HEK293T (cell line): ENCODE data around the gene IL31.
A peak's percentile ranks its signal among the peaks of the same experiment; 100 is the strongest.
"Not testable (repeated sequence)": the region's sequence is repeated elsewhere in the genome, so short reads cannot be mapped to it uniquely, and the experiment has no call there.

Experiments used
- CTCF ChIA-PET: fragments of 350-600 bp; formaldehyde crosslinking; extraction: SDS; loops from one replicate; lab custom pipeline; 2021; ENCODE audit warnings: antibody characterized with exemption, inconsistent platforms; lab: Yijun Ruan, JAX
- POLR2A ChIA-PET: fragments of 350-600 bp; formaldehyde crosslinking; extraction: SDS; loops from one replicate; lab custom pipeline; 2020; ENCODE audit warnings: antibody characterized with exemption, inconsistent platforms; lab: Yijun Ruan, JAX
- DNase-seq: peaks from one replicate; pipeline ENCODE4 v3.0.0; 2012; ENCODE audit warnings: mixed read lengths; ENCODE audit errors: extremely low spot score
- ARNT ChIP-seq: fragments of 450-650 bp; IDR thresholded peaks from 2 replicates; pipeline ENCODE4 v1.6.1; 2017; ENCODE audit warnings: mild to moderate bottlenecking
- BHLHE40 ChIP-seq: fragments of 450-650 bp; IDR thresholded peaks from 2 replicates; pipeline ENCODE4 v1.6.1; 2016; ENCODE audit warnings: mild to moderate bottlenecking, moderate library complexity, borderline replicate concordance
- CTBP1 ChIP-seq: fragments of 450-650 bp; IDR thresholded peaks from 2 replicates; pipeline ENCODE4 v1.6.1; 2016; ENCODE audit warnings: borderline replicate concordance
- ELF4 ChIP-seq: fragments of 450-650 bp; IDR thresholded peaks from 2 replicates; pipeline ENCODE4 v1.6.1; 2017; ENCODE audit warnings: antibody characterized with exemption
- FOXA1 ChIP-seq: fragments of 450-650 bp; IDR thresholded peaks from 2 replicates; pipeline ENCODE4 v1.6.1; 2016; ENCODE audit warnings: mild to moderate bottlenecking
- FOXK2 ChIP-seq: fragments of 450-650 bp; IDR thresholded peaks from 2 replicates; pipeline ENCODE4 v1.6.1; 2016; ENCODE audit warnings: mild to moderate bottlenecking
- FOXM1 ChIP-seq: fragments of 450-650 bp; IDR thresholded peaks from 2 replicates; pipeline ENCODE4 v1.6.1; 2017; ENCODE audit warnings: mild to moderate bottlenecking, borderline replicate concordance
- HDGF ChIP-seq: fragments of 450-650 bp; IDR thresholded peaks from 2 replicates; pipeline ENCODE4 v1.6.1; 2017; ENCODE audit warnings: antibody characterized with exemption, borderline replicate concordance
- L3MBTL2 ChIP-seq: fragments of 450-650 bp; conservative IDR thresholded peaks from 2 replicates; pipeline ENCODE4 v1.6.1; 2016; ENCODE audit warnings: mild to moderate bottlenecking
- LEF1 ChIP-seq: fragments of 450-650 bp; IDR thresholded peaks from 2 replicates; pipeline ENCODE4 v1.6.1; 2017; ENCODE audit warnings: mild to moderate bottlenecking, borderline replicate concordance
- NFRKB ChIP-seq: fragments of 450-650 bp; IDR thresholded peaks from 2 replicates; pipeline ENCODE4 v1.6.1; 2016; ENCODE audit warnings: mild to moderate bottlenecking, moderate library complexity
- PKNOX1 ChIP-seq: fragments of 450-650 bp; IDR thresholded peaks from 2 replicates; pipeline ENCODE4 v1.6.1; 2016
- SP1 ChIP-seq: fragments of 450-650 bp; IDR thresholded peaks from 2 replicates; pipeline ENCODE4 v1.6.1; 2017
- SUZ12 ChIP-seq: fragments of 450-650 bp; IDR thresholded peaks from 2 replicates; pipeline ENCODE4 v1.6.1; 2016; ENCODE audit warnings: mild to moderate bottlenecking
- TARDBP ChIP-seq: fragments of 450-650 bp; IDR thresholded peaks from 2 replicates; pipeline ENCODE4 v1.6.1; 2016
- ZNF384 ChIP-seq: fragments of 450-650 bp; IDR thresholded peaks from 2 replicates; pipeline ENCODE4 v1.6.1; 2016

IL31 gene

GRCh38 chr12:122203301-122204166 is 29.5 kb upstream of the IL31 start, which contains the start of gene B3GNT4:
TSS of gene B3GNT4 (plus strand) at chr12:122203709. CDS start at chr12:122204619, 910 bp downstream.
- POLR2A ChIA-PET: interaction anchor here (0.9 kb wide), 1 partner anchor 8 kb away, joined by 3 read pairs; no protein-coding TSS in a partner anchor
- TF ChIP-seq FOXK2 (no peak), L3MBTL2 (peak; percentile 76), CTBP1 (no peak)
- CTCF ChIA-PET: no interaction called here
- peak; percentile 84 for DNase-seq

- CTCF ChIA-PET, DNase-seq: not testable (repeated sequence)
- POLR2A ChIA-PET: interaction anchor here (0.9 kb wide), 1 partner anchor 9 kb away, joined by 3 read pairs; no protein-coding TSS in a partner anchor
Measured at GRCh38 chr12:122202811-122203210, 28.8 kb upstream of the IL31 start.

GRCh38 chr12:122202017-122202416 is 28.0 kb upstream of the IL31 start:
- ChIA-PET CTCF (no interaction called here), POLR2A (no interaction called here)
- no peak for DNase-seq
- TF ChIP-seq NFRKB: no peak
- TF ChIP-seq ARNT: no peak
- no peak for TF ChIP-seq HDGF
- no peak for TF ChIP-seq ZNF384
- no peak for TF ChIP-seq FOXA1
- TF ChIP-seq TARDBP: no peak
- TF ChIP-seq FOXK2: no peak
- no peak for TF ChIP-seq FOXM1
- no peak for TF ChIP-seq SP1

- POLR2A ChIA-PET: no interaction called here
- CTCF ChIA-PET: no interaction called here
- TF ChIP-seq FOXM1 (no peak), TARDBP (no peak), ELF4 (no peak)
- no peak for DNase-seq
Measured at GRCh38 chr12:122201381-122201780, 27.4 kb upstream of the IL31 start.

GRCh38 chr12:122200541-122201175 is 26.6 kb upstream of the IL31 start:
- ChIA-PET POLR2A (no interaction called here), CTCF (no interaction called here)
- TF ChIP-seq FOXK2 (no peak), ZNF384 (no peak), HDGF (no peak), ARNT (no peak), CTBP1 (no peak), L3MBTL2 (no peak), ELF4 (no peak), PKNOX1 (no peak), LEF1 (no peak), FOXA1 (no peak), NFRKB (no peak), FOXM1 (no peak), TARDBP (no peak), SP1 (no peak), SUZ12 (no peak), BHLHE40 (no peak)

GRCh38 chr12:122199484-122200355 is 25.7 kb upstream of the IL31 start:
- POLR2A ChIA-PET: interaction anchor here (0.6 to 1.0 kb wide), 2 partner anchors 26 to 123 kb away, joined by 3 read pairs; partner anchors contain the start of gene DIABLO
- TF ChIP-seq HDGF: no peak
- no peak for TF ChIP-seq ARNT
- TF ChIP-seq ZNF384: no peak
- no peak for TF ChIP-seq FOXM1
- no peak for TF ChIP-seq FOXK2
- CTCF ChIA-PET: no interaction called here
- no peak for DNase-seq

More at GRCh38 chr12:122200541-122201175, 26.6 kb upstream of the IL31 start:
- DNase-seq: no peak

- DNase-seq: no peak
- POLR2A ChIA-PET: no interaction called here
- CTCF ChIA-PET: no interaction called here
- TF ChIP-seq ELF4 (no peak), ARNT (no peak), SUZ12 (no peak), BHLHE40 (no peak), NFRKB (no peak), CTBP1 (no peak), PKNOX1 (no peak), SP1 (no peak)
Measured at GRCh38 chr12:122197612-122197966, 23.6 kb upstream of the IL31 start.
